GM13976 (cell line): ENCODE measurements around the gene NCK2.

Experiments used
- DNase-seq: peaks from one replicate; pipeline ENCODE4 v3.0.0; 2012; ENCODE audit warnings: low spot score
- CTCF ChIP-seq: IDR thresholded peaks from 2 replicates; pipeline ENCODE4 v1.5.1; 2012; ENCODE audit warnings: borderline replicate concordance, mild to moderate bottlenecking; ENCODE audit not compliant: insufficient read depth; ENCODE audit errors: extremely low read depth, missing control alignments, control extremely low read depth
- in situ Hi-C: fragments of 300-500 bp; cut with MboI; formaldehyde crosslinking; loops from one replicate; pipeline ENCODE4 v1.12.0; 2022; ENCODE audit warnings: low sequenced_read_pairs, mixed read lengths, inconsistent platforms; ENCODE audit not compliant: unreplicated experiment

NCK2 gene

GRCh38 chr2:105798595-105798994 is 53.9 kb downstream of the NCK2 start:
- in situ Hi-C loops = no loop called here
- TF ChIP-seq CTCF = no peak
- DNase-seq = no peak

GRCh38 chr2:105800036-105800713 is 55.5 kb downstream of the NCK2 start:
- in situ Hi-C loops = no loop called here
- no peak for TF ChIP-seq CTCF
- DNase-seq = no peak

GRCh38 chr2:105800953-105801635 is 56.4 kb downstream of the NCK2 start:
- no peak for DNase-seq
- TF ChIP-seq CTCF = no peak
- in situ Hi-C loops = no loop called here

GRCh38 chr2:105801961-105802360 is 57.2 kb downstream of the NCK2 start:
- in situ Hi-C loops = no loop called here
- no peak for DNase-seq
- TF ChIP-seq CTCF = no peak

- DNase-seq = peak; percentile 47
- no peak for TF ChIP-seq CTCF
- in situ Hi-C loops = no loop called here
Measured at GRCh38 chr2:105802587-105802986, 57.9 kb downstream of the NCK2 start.

GRCh38 chr2:105803337-105803736 is 58.6 kb downstream of the NCK2 start:
- in situ Hi-C loops = no loop called here
- no peak for TF ChIP-seq CTCF
- no peak for DNase-seq
